ENCODE results near the gene SASH1. TPM values are rescaled to one million over a fixed set of nuclear protein-coding genes. Genes with fewer than 3 reads are reported as not detected.

The SASH1 gene
- total and polyA plus RNA-seq, 2 of the 8 experiments (the other 6 are each of a cell fraction or from before 2014, with no cell fraction given), result 6.0 to 20.2 TPM

DNA sequence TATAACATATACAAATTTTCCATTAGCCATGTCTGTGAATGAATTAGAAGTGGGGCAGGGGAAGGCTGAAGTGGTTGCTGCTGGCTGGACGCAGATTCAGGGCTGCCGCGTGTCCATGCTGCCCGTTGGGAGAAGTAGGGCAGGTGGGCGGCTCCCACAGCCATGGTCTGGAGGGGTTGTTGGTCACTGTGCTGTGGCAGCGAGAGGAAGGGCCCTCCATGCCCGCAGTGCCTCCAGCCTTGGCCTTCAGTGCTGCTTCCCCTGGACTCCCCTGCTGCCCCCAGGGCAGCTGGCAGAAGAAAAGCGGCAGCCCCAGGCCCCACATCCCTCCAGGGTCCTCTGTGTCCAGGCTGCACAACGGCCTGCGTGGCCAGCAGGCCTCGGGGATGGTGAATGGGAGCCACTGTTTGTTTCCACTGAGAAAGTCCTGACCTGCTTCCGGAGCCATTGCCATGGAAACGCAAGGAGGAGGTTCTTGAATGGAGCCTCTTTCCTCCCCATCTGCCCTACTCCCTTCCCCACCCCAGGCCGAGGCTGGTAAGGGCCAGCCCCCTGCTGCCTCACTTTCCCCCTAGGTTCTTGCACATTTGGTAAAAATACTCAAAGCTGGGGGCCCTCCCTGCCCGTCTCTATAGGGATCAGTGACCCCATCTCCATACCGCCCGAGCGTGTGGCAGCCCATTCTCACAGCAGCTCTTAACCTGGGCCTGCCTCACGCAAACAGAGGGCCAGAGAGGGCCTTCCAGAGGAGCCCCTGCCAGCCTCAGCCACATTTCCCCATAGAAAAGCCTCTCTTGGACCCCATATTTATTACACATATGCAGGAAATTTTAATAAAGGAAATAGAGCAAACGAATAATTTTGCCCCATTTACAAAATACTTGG, 113.3 kb downstream of the SASH1 start (continued):
- TF ChIP-seq NANOG (IDR thresholded peaks at IDR 0.05; ENCODE audit: insufficient read depth, low read depth, low read length, poor library complexity, severe bottlenecking) (no peak), EGR1 (IDR thresholded peaks at IDR 0.05; ENCODE audit: borderline replicate concordance, low read depth, low read length) (no peak), BRCA1 (IDR thresholded peaks at IDR 0.05; ENCODE audit: low read depth, low read length) (no peak), KDM1A (IDR thresholded peaks at IDR 0.05; ENCODE audit: borderline replicate concordance, low read length) (no peak)

Measured in H1 (cell line).